ENCODE results near the gene DLG2.

GRCh38 chr11:85276332-85276731, 350.8 kb downstream of the DLG2 start:
- TF ChIP-seq CTCF (IDR thresholded peaks at IDR 0.05): no peak
- TF ChIP-seq POLR2A (IDR thresholded peaks at IDR 0.05): no peak

Data from tibial nerve (tissue), 3 donors.